Measurements from ENCODE around the gene SDF4.

The SDF4 gene

DNA sequence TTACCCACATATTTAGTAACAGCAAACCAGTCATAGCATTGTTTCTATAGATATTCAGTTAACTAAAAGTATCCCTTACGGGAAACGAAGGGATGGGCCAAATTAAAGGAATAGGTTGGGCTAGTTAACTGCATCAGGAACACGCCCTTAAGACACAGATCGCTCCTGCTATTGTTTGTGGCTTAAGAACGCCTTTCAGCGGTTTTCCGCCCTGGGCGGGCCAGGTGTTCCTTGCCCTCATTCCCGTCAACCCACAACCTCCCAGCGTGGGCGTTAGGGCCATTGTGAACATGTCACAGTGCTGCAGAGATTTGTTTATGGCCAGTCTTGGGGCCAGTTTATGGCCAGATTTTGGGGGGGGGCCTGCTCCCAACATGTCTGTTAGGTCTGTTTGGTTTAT lies 40.1 kb downstream of the SDF4 start:
- H3K27ac ChIP-seq, result no peak overlapping the region
- TF ChIP-seq, protein P1, sequence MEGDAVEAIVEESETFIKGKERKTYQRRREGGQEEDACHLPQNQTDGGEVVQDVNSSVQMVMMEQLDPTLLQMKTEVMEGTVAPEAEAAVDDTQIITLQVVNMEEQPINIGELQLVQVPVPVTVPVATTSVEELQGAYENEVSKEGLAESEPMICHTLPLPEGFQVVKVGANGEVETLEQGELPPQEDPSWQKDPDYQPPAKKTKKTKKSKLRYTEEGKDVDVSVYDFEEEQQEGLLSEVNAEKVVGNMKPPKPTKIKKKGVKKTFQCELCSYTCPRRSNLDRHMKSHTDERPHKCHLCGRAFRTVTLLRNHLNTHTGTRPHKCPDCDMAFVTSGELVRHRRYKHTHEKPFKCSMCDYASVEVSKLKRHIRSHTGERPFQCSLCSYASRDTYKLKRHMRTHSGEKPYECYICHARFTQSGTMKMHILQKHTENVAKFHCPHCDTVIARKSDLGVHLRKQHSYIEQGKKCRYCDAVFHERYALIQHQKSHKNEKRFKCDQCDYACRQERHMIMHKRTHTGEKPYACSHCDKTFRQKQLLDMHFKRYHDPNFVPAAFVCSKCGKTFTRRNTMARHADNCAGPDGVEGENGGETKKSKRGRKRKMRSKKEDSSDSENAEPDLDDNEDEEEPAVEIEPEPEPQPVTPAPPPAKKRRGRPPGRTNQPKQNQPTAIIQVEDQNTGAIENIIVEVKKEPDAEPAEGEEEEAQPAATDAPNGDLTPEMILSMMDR (IDR thresholded peaks at IDR 0.05), result no peak
- no peak for TF ChIP-seq ZFX (IDR thresholded peaks at IDR 0.05; ENCODE audit: borderline replicate concordance)

DNA sequence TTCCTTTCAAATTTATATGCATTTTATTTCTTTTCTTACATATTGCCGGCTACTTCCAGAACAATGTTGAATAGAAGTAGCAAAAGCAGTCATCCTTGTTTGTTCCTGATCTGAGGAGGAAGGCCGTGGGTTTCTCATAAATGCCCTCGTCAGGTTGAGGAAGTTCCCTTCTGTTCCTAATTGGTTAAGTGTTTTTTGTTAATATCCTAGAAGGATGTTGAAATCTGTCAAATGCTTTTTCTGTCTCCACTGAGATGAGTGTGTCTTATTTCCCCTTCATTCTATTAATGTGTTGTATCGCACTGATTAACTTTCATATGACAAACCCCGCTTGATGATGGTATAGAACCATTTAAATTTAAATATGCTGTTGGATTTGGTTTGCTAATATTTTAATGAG lies 42.7 kb downstream of the SDF4 start:
- TF ChIP-seq, protein P1 (IDR thresholded peaks at IDR 0.05), result no peak
- no peak for TF ChIP-seq ZFX (IDR thresholded peaks at IDR 0.05; ENCODE audit: borderline replicate concordance)
- no peak overlapping the region for H3K27ac ChIP-seq

DNA sequence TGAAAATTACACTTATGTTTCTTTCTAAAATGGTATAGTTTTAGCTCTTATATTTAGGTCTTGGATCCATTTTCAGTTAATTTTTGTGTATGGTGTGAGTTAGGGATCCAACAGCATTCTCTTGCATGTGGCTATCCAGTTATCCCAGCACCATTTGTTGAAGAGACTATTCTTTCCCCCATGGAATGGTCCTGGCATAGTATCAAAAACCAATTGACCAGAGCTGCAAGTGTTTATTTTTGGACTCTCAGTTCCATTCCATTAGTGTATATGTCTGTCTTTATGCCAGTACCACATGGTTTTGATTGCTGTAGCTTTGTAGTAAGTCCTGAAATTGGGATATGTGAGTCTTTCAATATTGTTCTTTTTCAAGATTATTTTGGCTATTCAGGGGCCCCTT lies 43.9 kb downstream of the SDF4 start:
- H3K27ac ChIP-seq, result no peak overlapping the region
- no peak for TF ChIP-seq ZFX (IDR thresholded peaks at IDR 0.05; ENCODE audit: borderline replicate concordance)
- TF ChIP-seq, protein P1 (IDR thresholded peaks at IDR 0.05), result no peak

DNA sequence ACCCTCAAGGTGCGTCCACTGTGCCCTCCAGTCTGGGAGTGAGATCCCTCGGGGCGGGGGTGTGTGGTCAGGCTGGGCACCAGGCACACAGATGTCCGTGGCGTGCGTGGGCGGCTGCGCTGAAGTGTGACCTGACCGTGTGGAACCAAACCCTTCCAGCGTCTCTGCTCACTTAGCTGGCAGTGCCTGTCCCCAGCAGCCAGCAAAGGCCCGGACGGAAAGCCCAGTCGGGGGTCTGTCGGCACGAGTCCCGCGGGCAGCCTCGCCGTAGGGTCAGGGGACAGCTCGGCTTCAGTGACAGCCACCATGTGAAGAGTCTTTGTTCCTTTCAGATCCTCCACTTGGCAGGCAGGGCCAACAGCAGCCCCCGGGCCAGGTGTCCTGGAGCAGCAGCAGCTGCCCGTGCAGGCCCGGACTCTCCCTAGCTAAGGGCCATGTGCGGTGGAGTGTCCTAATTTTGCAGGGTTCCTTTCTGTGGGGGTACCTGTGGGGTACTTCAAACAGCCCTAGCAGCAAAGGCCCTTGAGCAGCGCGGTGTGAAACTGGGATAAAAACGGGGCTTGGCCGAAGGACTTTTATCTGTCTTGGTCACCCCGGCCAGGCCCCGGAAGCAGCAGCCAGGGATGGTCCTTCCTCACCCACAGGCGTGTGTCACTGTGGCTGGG lies 46.6 kb downstream of the SDF4 start:
- no peak overlapping the region for H3K27ac ChIP-seq
- no peak for TF ChIP-seq ZFX (IDR thresholded peaks at IDR 0.05; ENCODE audit: borderline replicate concordance)
- TF ChIP-seq, protein P1 (IDR thresholded peaks at IDR 0.05), result no peak

DNA sequence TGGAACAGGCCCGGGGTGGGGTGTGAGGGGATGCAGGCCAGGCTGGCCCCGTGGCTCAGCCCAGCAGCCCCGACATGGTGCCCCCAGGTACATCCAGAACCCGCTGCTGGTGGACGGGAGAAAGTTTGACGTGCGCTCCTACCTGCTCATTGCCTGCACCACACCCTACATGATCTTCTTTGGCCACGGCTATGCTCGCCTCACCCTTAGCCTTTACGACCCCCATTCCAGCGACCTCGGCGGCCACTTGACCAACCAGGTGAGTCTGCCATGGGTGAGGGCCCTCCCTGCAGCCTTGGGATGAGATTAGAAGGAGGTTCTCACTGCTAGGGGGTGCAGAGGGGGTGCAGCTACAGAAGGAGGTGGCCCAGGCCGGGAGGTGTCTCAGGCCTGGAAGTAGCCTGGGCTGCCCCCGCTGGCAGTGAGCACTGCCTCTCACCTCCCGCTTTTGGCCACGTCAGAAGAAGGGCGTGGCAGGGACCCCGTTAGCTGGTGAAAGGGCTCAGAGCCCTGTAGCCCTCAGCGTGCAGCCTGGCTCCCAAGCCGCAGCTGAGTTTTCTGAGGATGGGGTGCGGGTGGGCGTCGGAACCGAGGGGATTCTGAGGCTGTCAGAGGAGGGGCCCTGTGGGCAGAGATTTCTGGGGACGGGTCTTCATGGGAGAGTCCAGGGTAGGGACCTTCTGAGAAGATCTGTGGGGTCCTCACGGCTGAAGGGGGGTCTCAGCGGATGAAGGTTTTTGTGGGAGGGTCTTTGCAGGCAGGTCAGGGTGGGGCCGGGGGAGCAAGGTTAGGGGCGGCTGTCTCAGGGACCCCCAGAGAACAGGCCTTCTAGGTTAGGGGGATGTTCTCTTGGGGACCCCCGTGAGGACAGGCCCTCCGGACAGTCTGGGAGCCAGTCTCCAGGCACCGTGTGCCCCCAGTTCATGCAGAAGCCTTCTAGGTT lies 47.7 kb downstream of the SDF4 start:
- TF ChIP-seq, protein P1 (IDR thresholded peaks at IDR 0.05), result no peak
- no peak for TF ChIP-seq ZFX (IDR thresholded peaks at IDR 0.05; ENCODE audit: borderline replicate concordance)
- H3K27ac ChIP-seq, result no peak overlapping the region

DNA sequence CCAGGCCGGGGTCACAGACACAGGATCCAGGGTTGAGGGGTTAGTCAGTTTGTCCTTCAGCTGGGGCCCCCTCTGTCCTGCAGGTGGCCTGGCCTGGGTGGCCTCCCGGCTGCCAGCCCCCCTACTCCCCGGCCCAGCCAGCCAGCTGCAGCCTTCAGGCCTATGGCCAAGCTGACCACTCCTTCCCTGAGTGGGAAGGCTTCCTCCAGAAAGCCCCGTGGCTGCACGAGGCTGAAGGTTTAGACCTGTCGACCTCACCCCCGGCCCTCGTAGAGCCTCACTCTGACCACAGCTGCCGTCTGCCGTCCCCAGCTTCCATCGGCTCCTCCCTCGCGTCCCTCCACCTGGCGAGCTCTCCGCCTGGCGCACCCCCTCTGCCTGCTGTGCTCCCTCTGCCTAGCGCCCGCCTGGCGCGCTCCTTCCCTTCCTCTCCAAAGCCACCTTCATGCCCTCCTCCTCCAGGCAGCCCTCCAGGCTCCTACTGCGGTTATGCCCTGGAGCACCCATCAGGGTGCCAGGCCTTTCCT lies 48.5 kb downstream of the SDF4 start:
- no peak for TF ChIP-seq ZFX (IDR thresholded peaks at IDR 0.05; ENCODE audit: borderline replicate concordance)
- TF ChIP-seq, protein P1 (IDR thresholded peaks at IDR 0.05), result no peak
- no peak overlapping the region for H3K27ac ChIP-seq

Measured in 22Rv1 (cell line).